ENCODE results near the gene NINJ2. TPM values are rescaled to one million over a fixed set of nuclear protein-coding genes. Genes with fewer than 3 reads are reported as not detected.

The NINJ2 gene
- total RNA-seq, 2 experiments from 2014 or later = 5.4 to 7.8 TPM

- DNase-seq = no peak
- ATAC-seq (ENCODE audit: low read depth) = no peak
- H3K4me1 Mint-ChIP-seq = peaks cover 35% of the 10 kb centered on the region
- no peak overlapping the region for H3K4me3 Mint-ChIP-seq
- POLR2A ChIA-PET = no interaction called here
- H3K9me3 Mint-ChIP-seq = no peaks in the 10 kb centered on the region
- no peak overlapping the region for H3K27ac Mint-ChIP-seq
- no peaks in the 10 kb centered on the region for H3K27me3 Mint-ChIP-seq
- H3K36me3 Mint-ChIP-seq = peaks cover 10% of the 10 kb centered on the region
Observed at GRCh38 chr12:559906-560455, 103.3 kb downstream of the NINJ2 start.

- Mint-ChIP-seq H3K27ac (no peak overlapping the region), H3K36me3 (peaks cover 9% of the 10 kb centered on the region), H3K4me3 (no peak overlapping the region), H3K4me1 (peaks cover 32% of the 10 kb centered on the region), H3K27me3 (no peaks in the 10 kb centered on the region), H3K9me3 (no peaks in the 10 kb centered on the region)
- ATAC-seq (ENCODE audit: low read depth) = no peak
- DNase-seq = no peak
- POLR2A ChIA-PET = no interaction called here
Observed at GRCh38 chr12:559208-559905, 103.9 kb downstream of the NINJ2 start.

DNA sequence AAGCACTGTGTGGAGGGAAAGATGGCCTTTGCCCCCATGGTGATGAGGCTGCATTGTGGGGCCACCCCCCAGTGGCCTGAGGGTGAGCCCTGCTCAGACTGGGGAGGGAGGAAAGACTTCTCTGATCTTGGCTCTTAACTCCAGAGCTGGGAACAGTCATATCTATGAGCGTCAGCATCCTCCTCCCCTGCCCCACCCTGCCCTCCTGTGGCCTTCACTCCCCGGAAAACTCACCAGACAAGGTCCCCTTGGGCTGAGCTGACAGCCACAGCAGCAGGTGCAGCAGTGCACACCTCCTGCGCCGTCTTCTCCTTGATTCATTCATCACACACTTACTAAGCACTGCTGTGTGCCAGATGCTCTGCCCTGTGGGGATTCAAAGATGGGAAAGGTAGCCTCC is 104.7 kb downstream of the NINJ2 start:
- POLR2A ChIA-PET = no interaction called here
- peaks cover 12% of the 10 kb centered on the region for H3K36me3 Mint-ChIP-seq
- no peaks in the 10 kb centered on the region for H3K27me3 Mint-ChIP-seq
- peak overlapping the region; percentile 43 for H3K27ac Mint-ChIP-seq
- H3K4me1 Mint-ChIP-seq = peaks cover 28% of the 10 kb centered on the region
- no peaks in the 10 kb centered on the region for H3K9me3 Mint-ChIP-seq
- ATAC-seq (ENCODE audit: low read depth) = no peak
- no peak overlapping the region for H3K4me3 Mint-ChIP-seq
- no peak for DNase-seq

- Mint-ChIP-seq H3K4me3 (no peak overlapping the region), H3K27ac (no peak overlapping the region), H3K36me3 (peaks cover 13% of the 10 kb centered on the region), H3K9me3 (no peaks in the 10 kb centered on the region), H3K27me3 (no peaks in the 10 kb centered on the region), H3K4me1 (peaks cover 33% of the 10 kb centered on the region)
- DNase-seq (no peak), ATAC-seq (ENCODE audit: low read depth) (no peak)
- POLR2A ChIA-PET = interaction anchor here (0.6 kb wide), 1 partner anchor 201 kb away, joined by 5 read pairs; no protein-coding TSS in a partner anchor
Observed at GRCh38 chr12:556498-556897, 106.7 kb downstream of the NINJ2 start.

DNA sequence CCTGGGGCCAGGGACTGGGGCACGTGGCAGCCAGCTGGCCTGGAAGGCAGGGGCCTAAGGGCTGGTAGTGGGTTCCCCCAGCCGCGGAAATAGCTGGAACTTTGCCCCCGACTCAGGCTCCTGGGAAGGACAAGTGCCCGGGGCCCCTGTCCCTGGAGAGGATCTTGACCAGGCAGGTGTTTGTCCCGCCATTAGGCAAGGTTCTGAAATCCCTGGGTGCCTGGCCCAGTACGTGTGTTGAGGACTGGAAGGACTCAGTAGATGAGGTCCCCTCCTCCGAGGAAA is 109.3 kb downstream of the NINJ2 start:
- DNase-seq (no peak), ATAC-seq (ENCODE audit: low read depth) (no peak)
- Mint-ChIP-seq H3K27ac (peak overlapping the region; percentile 91), H3K9me3 (no peaks in the 10 kb centered on the region), H3K36me3 (peaks cover 13% of the 10 kb centered on the region), H3K4me3 (peak overlapping the region; percentile 84), H3K4me1 (peaks cover 41% of the 10 kb centered on the region), H3K27me3 (no peaks in the 10 kb centered on the region)
- POLR2A ChIA-PET = interaction anchor here (1.0 to 1.3 kb wide), 3 partner anchors 10 to 437 kb away, joined by 4 to 6 read pairs (median 4); partner anchors contain the start of gene ERC1

GRCh38 chr12:553216-554000 is 109.8 kb downstream of the NINJ2 start:
- peak overlapping the region; percentile 84 for H3K4me3 Mint-ChIP-seq
- peak; percentile 83 for ATAC-seq (ENCODE audit: low read depth)
- H3K27me3 Mint-ChIP-seq = no peaks in the 10 kb centered on the region
- POLR2A ChIA-PET = interaction anchor here (1.0 to 1.3 kb wide), 3 partner anchors 11 to 438 kb away, joined by 4 to 6 read pairs (median 4); partner anchors contain the start of gene ERC1
- peak overlapping the region; percentile 91 for H3K27ac Mint-ChIP-seq
- H3K36me3 Mint-ChIP-seq = peaks cover 10% of the 10 kb centered on the region
- DNase-seq = peak; percentile 67
- peaks cover 42% of the 10 kb centered on the region for H3K4me1 Mint-ChIP-seq
- H3K9me3 Mint-ChIP-seq = no peaks in the 10 kb centered on the region

DNA sequence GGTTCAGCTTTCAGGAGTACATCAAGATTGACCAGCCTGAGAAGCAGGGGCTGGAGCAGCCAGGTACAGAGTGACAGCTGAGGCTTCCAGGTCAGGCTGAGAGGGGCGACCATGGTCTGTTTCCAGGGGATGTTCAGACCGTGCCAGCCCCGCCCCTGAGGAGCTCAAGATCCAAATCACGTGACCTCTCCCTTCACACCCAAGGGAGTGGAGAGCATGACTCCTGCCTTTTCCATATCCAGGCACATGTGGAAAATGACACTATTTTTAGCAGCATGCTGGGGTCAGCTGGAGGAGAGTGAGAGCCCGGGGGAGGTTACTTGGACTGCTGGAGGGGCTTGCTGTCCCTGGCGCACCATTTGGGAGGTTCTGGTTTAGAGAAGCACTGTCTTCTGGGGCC is 110.8 kb downstream of the NINJ2 start:
- H3K27me3 Mint-ChIP-seq = no peaks in the 10 kb centered on the region
- H3K27ac Mint-ChIP-seq = peak overlapping the region; percentile 91
- POLR2A ChIA-PET = interaction anchor here (1.2 kb wide), 1 partner anchor 11 kb away, joined by 5 read pairs; no protein-coding TSS in a partner anchor
- peaks cover 10% of the 10 kb centered on the region for H3K36me3 Mint-ChIP-seq
- no peak for DNase-seq
- H3K4me3 Mint-ChIP-seq = peak overlapping the region; percentile 84
- peaks cover 42% of the 10 kb centered on the region for H3K4me1 Mint-ChIP-seq
- H3K9me3 Mint-ChIP-seq = no peaks in the 10 kb centered on the region
- ATAC-seq (ENCODE audit: low read depth) = no peak

DNA sequence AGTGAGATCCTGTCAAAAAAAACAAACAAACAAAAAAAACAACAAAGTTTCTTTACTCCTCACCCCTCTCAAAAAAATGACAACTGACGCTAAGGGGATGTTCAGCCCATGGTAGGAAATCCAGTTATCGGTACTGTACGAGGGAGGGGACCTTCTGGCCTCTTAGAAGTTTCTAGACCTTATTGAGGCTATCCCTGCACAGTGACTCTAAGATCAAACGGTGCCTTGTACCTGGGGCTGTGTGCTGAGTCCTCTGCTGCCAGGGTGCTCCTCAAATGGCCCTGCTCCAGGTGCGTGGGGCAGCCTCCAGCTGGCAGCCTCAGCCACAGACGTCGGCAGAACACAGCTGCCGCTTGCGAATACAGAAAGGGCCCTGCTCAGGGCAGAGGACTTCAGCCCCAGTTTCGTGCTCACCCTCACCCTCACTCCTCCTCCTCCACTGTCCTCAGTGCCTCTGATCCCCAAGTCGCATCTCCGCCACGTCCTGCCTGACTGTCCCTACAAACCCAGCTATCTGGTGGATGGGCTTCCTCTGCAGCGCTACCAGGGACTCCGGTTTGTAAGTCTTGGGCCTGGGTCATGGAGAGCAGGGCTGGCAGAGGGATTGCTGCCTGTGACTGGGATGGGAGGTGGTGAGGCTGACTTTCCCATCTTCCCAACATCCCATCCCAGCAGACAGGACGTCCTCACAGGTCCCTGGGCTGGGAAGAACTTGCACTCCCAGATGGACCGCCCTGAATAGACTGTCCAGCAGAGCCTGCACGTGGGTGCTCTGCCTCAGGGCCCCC is 112.6 kb downstream of the NINJ2 start:
- H3K27me3 Mint-ChIP-seq = peaks cover 3% of the 10 kb centered on the region
- DNase-seq (no peak), ATAC-seq (ENCODE audit: low read depth) (no peak)
- H3K4me1 Mint-ChIP-seq = peaks cover 45% of the 10 kb centered on the region
- POLR2A ChIA-PET = no interaction called here
- peaks cover 8% of the 10 kb centered on the region for H3K36me3 Mint-ChIP-seq
- no peak overlapping the region for H3K4me3 Mint-ChIP-seq
- no peak overlapping the region for H3K27ac Mint-ChIP-seq
- H3K9me3 Mint-ChIP-seq = no peaks in the 10 kb centered on the region

DNA sequence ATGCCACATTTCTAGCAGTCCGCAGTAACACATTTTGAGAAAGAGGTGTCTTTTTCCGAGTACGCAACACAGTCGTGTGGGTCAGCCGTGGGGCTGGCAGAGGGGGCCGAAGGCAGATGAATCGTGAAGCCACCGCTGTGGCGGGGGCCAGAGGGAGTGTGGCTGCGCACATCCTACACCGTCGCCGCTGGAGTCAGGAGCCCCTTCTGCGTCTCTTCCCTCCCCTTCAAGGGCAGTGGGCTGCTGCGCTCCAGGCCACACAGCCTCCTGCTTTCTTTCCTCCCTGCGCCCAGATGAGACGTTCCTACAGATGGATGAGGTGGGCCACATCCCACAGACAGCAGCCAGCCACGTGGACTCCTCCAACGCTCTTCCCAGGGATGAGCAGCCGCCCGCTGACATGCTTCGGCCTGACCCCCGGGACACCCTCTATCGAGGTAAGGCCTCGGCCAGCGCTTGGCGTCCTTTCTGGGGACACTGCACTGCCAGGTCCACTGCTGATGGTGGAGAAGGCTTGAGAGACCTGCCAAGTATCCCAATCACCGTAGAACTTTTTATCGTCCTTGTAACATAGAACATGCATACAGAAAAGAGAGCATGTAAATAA is 113.7 kb downstream of the NINJ2 start:
- H3K9me3 Mint-ChIP-seq = no peaks in the 10 kb centered on the region
- H3K4me3 Mint-ChIP-seq = no peak overlapping the region
- H3K4me1 Mint-ChIP-seq = peaks cover 47% of the 10 kb centered on the region
- POLR2A ChIA-PET = no interaction called here
- peaks cover 6% of the 10 kb centered on the region for H3K36me3 Mint-ChIP-seq
- H3K27me3 Mint-ChIP-seq = peaks cover 10% of the 10 kb centered on the region
- no peak for DNase-seq
- no peak overlapping the region for H3K27ac Mint-ChIP-seq
- ATAC-seq (ENCODE audit: low read depth) = no peak

- Mint-ChIP-seq H3K9me3 (no peaks in the 10 kb centered on the region), H3K4me3 (no peak overlapping the region), H3K36me3 (no peaks in the 10 kb centered on the region), H3K27me3 (peaks cover 13% of the 10 kb centered on the region), H3K27ac (no peak overlapping the region), H3K4me1 (peaks cover 40% of the 10 kb centered on the region)
- DNase-seq (no peak), ATAC-seq (ENCODE audit: low read depth) (no peak)
- POLR2A ChIA-PET = no interaction called here
Observed at GRCh38 chr12:547883-548470, 115.3 kb downstream of the NINJ2 start.

- peak overlapping the region; percentile 12 for H3K27ac Mint-ChIP-seq
- H3K4me3 Mint-ChIP-seq = peak overlapping the region; percentile 40
- H3K9me3 Mint-ChIP-seq = no peaks in the 10 kb centered on the region
- H3K27me3 Mint-ChIP-seq = peaks cover 13% of the 10 kb centered on the region
- H3K36me3 Mint-ChIP-seq = no peaks in the 10 kb centered on the region
- POLR2A ChIA-PET = no interaction called here
- H3K4me1 Mint-ChIP-seq = peaks cover 32% of the 10 kb centered on the region
- ATAC-seq (ENCODE audit: low read depth) (peak; percentile 60), DNase-seq (peak; percentile 90)
Observed at GRCh38 chr12:546920-547845, 116.1 kb downstream of the NINJ2 start.
